D341Med (cell line): ENCODE data around the gene CDON.
"Not testable (repeated sequence)": the region's sequence is repeated elsewhere in the genome, so short reads cannot be mapped to it uniquely, and the experiment has no call there.

Experiments
- DNase-seq: peaks from one replicate; pipeline ENCODE4 v3.0.0; 2012; ENCODE audit warnings: low spot score

Gene CDON

GRCh38 chr11:126046570-126047195 is 16.0 kb downstream of the CDON start:
- no peak for DNase-seq

GRCh38 chr11:126039485-126040271 is 23.0 kb downstream of the CDON start:
- peak; percentile 30 for DNase-seq

- DNase-seq = no peak
Measured at GRCh38 chr11:126035718-126036117, 26.9 kb downstream of the CDON start.

GRCh38 chr11:126034933-126035425 is 27.7 kb downstream of the CDON start:
- no peak for DNase-seq

GRCh38 chr11:126034039-126034932 is 28.4 kb downstream of the CDON start:
- no peak for DNase-seq

- DNase-seq = no peak
Measured at GRCh38 chr11:126032375-126032774, 30.3 kb downstream of the CDON start.

GRCh38 chr11:126029805-126030204 is 32.9 kb downstream of the CDON start:
- peak; percentile 44 for DNase-seq

GRCh38 chr11:126029237-126029636 is 33.4 kb downstream of the CDON start:
- DNase-seq = no peak

GRCh38 chr11:126028534-126028933 is 34.1 kb downstream of the CDON start:
- not testable (repeated sequence) for DNase-seq

GRCh38 chr11:126026579-126026978 is 36.1 kb downstream of the CDON start:
- DNase-seq = no peak

GRCh38 chr11:126025822-126026221 is 36.8 kb downstream of the CDON start:
- no peak for DNase-seq

- no peak for DNase-seq
Measured at GRCh38 chr11:126024123-126024522, 38.5 kb downstream of the CDON start.

- no peak for DNase-seq
Measured at GRCh38 chr11:126012852-126013251, 49.8 kb downstream of the CDON start.

GRCh38 chr11:126011754-126012153 is 50.9 kb downstream of the CDON start:
- DNase-seq = no peak

GRCh38 chr11:126011265-126011664 is 51.4 kb downstream of the CDON start:
- DNase-seq = no peak

GRCh38 chr11:126008956-126009355 is 53.7 kb downstream of the CDON start:
- DNase-seq = no peak

GRCh38 chr11:126007238-126007637 is 55.4 kb downstream of the CDON start:
- no peak for DNase-seq

GRCh38 chr11:126006068-126006467 is 56.6 kb downstream of the CDON start:
- no peak for DNase-seq

GRCh38 chr11:126002181-126002580 is 60.5 kb downstream of the CDON start:
- no peak for DNase-seq

GRCh38 chr11:125999234-125999880 is 63.3 kb downstream of the CDON start:
- no peak for DNase-seq

- DNase-seq = no peak
Measured at GRCh38 chr11:125998267-125998666, 64.4 kb downstream of the CDON start.

GRCh38 chr11:125995313-125995712 is 67.4 kb downstream of the CDON start:
- no peak for DNase-seq
